ENCODE data around the gene ZNF331. TPM values are rescaled to one million over a fixed set of nuclear protein-coding genes. Genes with fewer than 3 reads are reported as not detected.

The ZNF331 gene
- total and polyA plus RNA-seq, 2 of the 8 experiments (the other 6 are each of a cell fraction or from before 2014, with no cell fraction given), result 30.0 to 44.1 TPM

GRCh38 chr19:53538378-53539109, 599 bp downstream of the ZNF331 start:
- Histone ChIP-seq H3K4me3 (ENCODE audit: extremely low read depth in 1 of 4, insufficient read depth in 2 of 4, low read depth in 3 of 4, low read length in 4 of 4) (peak overlapping the region; percentile 38 to 71 (median 67)), H3K4me2 (ENCODE audit: insufficient read depth in 1 of 2, low read depth in 2 of 2, low read length in 2 of 2) (peak overlapping the region; percentile 53 to 83), H4K8ac (ENCODE audit: extremely low read depth, insufficient read depth, low read length) (peak overlapping the region; percentile 78), H2BK20ac (ENCODE audit: low read length) (no peak overlapping the region), H2AFZ (ENCODE audit: low read length) (no peak overlapping the region), H3K79me1 (ENCODE audit: low read depth, low read length) (no peaks in the 10 kb centered on the region), H2AK5ac (ENCODE audit: low read depth, low read length) (no peak overlapping the region), H3K36me3 (ENCODE audit: control insufficient read depth in 2 of 4, insufficient read depth in 4 of 4, low read length in 3 of 4) (peaks cover 6 to 15% (median 13%) of the 10 kb centered on the region in 4 experiments), H3K9me3 (ENCODE audit: insufficient read depth in 2 of 2, low read depth in 1 of 2, low read length in 1 of 2) (no peaks in the 10 kb centered on the region), H3K23me2 (ENCODE audit: low read depth, low read length) (peaks cover 6% of the 10 kb centered on the region; the same call in 1 of the 2 replicates), H3K27ac (ENCODE audit: low read depth, low read length) (no peak overlapping the region), H3K4me1 (replicated peaks in 1 of 4; ENCODE audit: control insufficient read depth in 3 of 4, insufficient read depth in 4 of 4, low read length in 3 of 4) (peaks cover 0 to 5% (median 0%) of the 10 kb centered on the region in 4 experiments; a peak in 2 of 7 replicates), H4K91ac (replicated peaks; ENCODE audit: insufficient read length, low read length) (no peak overlapping the region), H3K23ac (ENCODE audit: insufficient read length) (no peak overlapping the region), H2BK120ac (replicated peaks; ENCODE audit: low read depth, low read length) (no peak overlapping the region), H4K5ac (ENCODE audit: insufficient read length, low read depth, low read length) (no peak overlapping the region), H2BK12ac (ENCODE audit: low read depth, low read length) (no peak overlapping the region; the same call in 1 of the 2 replicates), H3K79me2 (ENCODE audit: control insufficient read depth in 1 of 2, insufficient read depth in 2 of 2, low read length in 2 of 2) (no peaks in the 10 kb centered on the region), H3K14ac (ENCODE audit: insufficient read length) (no peak overlapping the region), H3K56ac (replicated peaks; ENCODE audit: insufficient read length, low read depth, low read length) (no peak overlapping the region), H4K20me1 (replicated peaks in 1 of 2; ENCODE audit: control insufficient read depth in 1 of 2, insufficient read depth in 2 of 2, low read length in 2 of 2) (peaks cover 2% of the 10 kb centered on the region in 2 experiments), H3K18ac (ENCODE audit: extremely low read depth, low read length) (no peak overlapping the region; the same call in 1 of the 2 replicates), H3K27me3 (replicated peaks in 1 of 4; ENCODE audit: control insufficient read depth in 3 of 4, extremely low read depth in 1 of 4, insufficient read depth in 3 of 4, low read length in 3 of 4) (no peaks in the 10 kb centered on the region), H2BK15ac (ENCODE audit: low read length) (no peak overlapping the region), H3K4ac (replicated peaks; ENCODE audit: insufficient read length, low read depth, low read length) (no peak overlapping the region), H2BK5ac (ENCODE audit: low read depth, low read length) (peak overlapping the region; percentile 71), H3K9ac (replicated peaks in 1 of 4; ENCODE audit: extremely low read depth in 1 of 4, low read depth in 3 of 4, low read length in 3 of 4) (peak overlapping the region in 3 of 4 experiments; percentile 22 to 75 (median 26); a peak in 5 of 7 replicates)
- no peak for TF ChIP-seq KDM1A (IDR thresholded peaks at IDR 0.05; ENCODE audit: borderline replicate concordance, low read length)
- ChIA-PET CTCF (ENCODE audit: partially characterized antibody) (interaction anchor here (0.6 to 1.0 kb wide), 2 partner anchors 59 to 138 kb away, joined by 3 read pairs; no protein-coding TSS in a partner anchor), POLR2A (ENCODE audit: partially characterized antibody) (interaction anchor here (0.7 to 3.5 kb wide), 5 partner anchors 8 to 27 kb away, joined by 3 to 13 read pairs (median 3); no protein-coding TSS in a partner anchor)
- 67% methylated on average over 29 of the region's 36 CpGs; no CpG with 5 or more reads in 1 of the 2 experiments for WGBS, 2 experiments (ENCODE audit: extremely low coverage in 1 of 2, insufficient coverage in 1 of 2, insufficient read length in 1 of 2, insufficient replicate concordance in 2 of 2, low coverage in 1 of 2, low lambda C conversion rate in 2 of 2, missing lambda C conversion rate in 1 of 2)
- no peak for FAIRE-seq
- no peak for DNase-seq (ENCODE audit: low read depth in 1 of 2, low spot score in 2 of 2)

All from H1 (cell line).